Sigmoid colon (tissue), 4 donors: ENCODE data around the gene CFLAR.

ENCODE experiments used
- EP300 ChIP-seq, 4 donors: sonication (generic); formaldehyde crosslinking; IDR thresholded peaks; one replicate each; pipeline ENCODE4 v1.6.1; 2017; ENCODE audit warnings: antibody characterized with exemption in 4 of 4
- POLR2A ChIP-seq, 2 donors: fragments of 450-650 bp; IDR thresholded peaks; one replicate each; pipeline ENCODE4 v1.6.1; 2016; ENCODE audit warnings: antibody characterized with exemption in 2 of 2, mild to moderate bottlenecking in 2 of 2, moderate library complexity in 2 of 2
- POLR2AphosphoS5 ChIP-seq, 4 donors: sonication (generic); formaldehyde crosslinking; IDR thresholded peaks; one replicate each; pipeline ENCODE4 v1.6.1; 2017; ENCODE audit warnings: antibody characterized with exemption in 4 of 4
- TF ChIP-seq, protein P1 (sequence below), 4 experiments: fragments of 450-650 bp in 3 of 4; fragments of 200-600 bp in 1 of 4; IDR thresholded peaks; one replicate each; pipeline ENCODE4 v1.5.1; 2016 to 2019; ENCODE audit warnings: antibody characterized with exemption in 4 of 4, mild to moderate bottlenecking in 3 of 4, moderate library complexity in 2 of 4

DNA sequence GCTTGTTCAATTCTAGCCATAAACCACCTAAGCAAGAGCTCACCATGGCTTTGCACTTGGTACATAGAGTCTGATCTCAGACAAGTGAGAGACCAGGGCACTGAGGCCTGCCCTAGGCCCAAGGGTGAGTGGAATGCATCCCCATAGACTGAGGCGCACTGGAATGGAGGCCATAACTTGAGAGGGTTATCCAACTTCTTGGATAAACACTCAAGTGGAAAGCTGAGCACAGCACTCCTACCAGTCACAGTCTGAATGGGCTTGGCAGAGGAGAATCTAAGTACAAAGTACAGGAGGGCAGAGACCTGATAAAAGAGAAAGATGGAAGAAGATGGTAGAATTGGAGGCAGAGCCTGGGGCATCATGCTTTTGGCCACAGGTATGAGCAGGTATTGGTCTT lies 36.6 kb downstream of the CFLAR start:
- TF ChIP-seq, protein P1, sequence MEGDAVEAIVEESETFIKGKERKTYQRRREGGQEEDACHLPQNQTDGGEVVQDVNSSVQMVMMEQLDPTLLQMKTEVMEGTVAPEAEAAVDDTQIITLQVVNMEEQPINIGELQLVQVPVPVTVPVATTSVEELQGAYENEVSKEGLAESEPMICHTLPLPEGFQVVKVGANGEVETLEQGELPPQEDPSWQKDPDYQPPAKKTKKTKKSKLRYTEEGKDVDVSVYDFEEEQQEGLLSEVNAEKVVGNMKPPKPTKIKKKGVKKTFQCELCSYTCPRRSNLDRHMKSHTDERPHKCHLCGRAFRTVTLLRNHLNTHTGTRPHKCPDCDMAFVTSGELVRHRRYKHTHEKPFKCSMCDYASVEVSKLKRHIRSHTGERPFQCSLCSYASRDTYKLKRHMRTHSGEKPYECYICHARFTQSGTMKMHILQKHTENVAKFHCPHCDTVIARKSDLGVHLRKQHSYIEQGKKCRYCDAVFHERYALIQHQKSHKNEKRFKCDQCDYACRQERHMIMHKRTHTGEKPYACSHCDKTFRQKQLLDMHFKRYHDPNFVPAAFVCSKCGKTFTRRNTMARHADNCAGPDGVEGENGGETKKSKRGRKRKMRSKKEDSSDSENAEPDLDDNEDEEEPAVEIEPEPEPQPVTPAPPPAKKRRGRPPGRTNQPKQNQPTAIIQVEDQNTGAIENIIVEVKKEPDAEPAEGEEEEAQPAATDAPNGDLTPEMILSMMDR (IDR thresholded peaks at IDR 0.05), result no peak
- TF ChIP-seq POLR2AphosphoS5 (IDR thresholded peaks at IDR 0.05) (no peak), POLR2A (IDR thresholded peaks at IDR 0.05) (no peak), EP300 (IDR thresholded peaks at IDR 0.05) (no peak)
